Measurements from ENCODE around the gene MYCN. TPM values are rescaled to one million over a fixed set of nuclear protein-coding genes. Genes with fewer than 3 reads are reported as not detected.

Gene MYCN
- total and polyA plus RNA-seq, 2 of the 8 experiments (the other 6 are each of a cell fraction or from before 2014, with no cell fraction given) = 87.8 to 137 TPM

- H3K9ac ChIP-seq (replicated peaks in 1 of 4; ENCODE audit: extremely low read depth in 1 of 4, low read depth in 3 of 4, low read length in 3 of 4) = peak overlapping the region in 1 of 4 experiments; percentile 32; a peak in 1 of 7 replicates
- no peak overlapping the region for H4K8ac ChIP-seq (ENCODE audit: extremely low read depth, insufficient read depth, low read length)
- H3K79me1 ChIP-seq (ENCODE audit: low read depth, low read length) = no peaks in the 10 kb centered on the region
- H2BK12ac ChIP-seq (ENCODE audit: low read depth, low read length) = peak overlapping the region; percentile 46; the same call in 1 of the 2 replicates
- ChIA-PET POLR2A (ENCODE audit: partially characterized antibody) (interaction anchor here (1.3 to 3.6 kb wide), 6 partner anchors 13 to 148 kb away, joined by 4 to 25 read pairs (median 5); partner anchors contain the start of gene MYCN), CTCF (ENCODE audit: partially characterized antibody) (interaction anchor here (0.9 to 7.1 kb wide), 9 partner anchors 10 to 651 kb away, joined by 3 to 54 read pairs (median 4); no protein-coding TSS in a partner anchor)
- H2BK15ac ChIP-seq (ENCODE audit: low read length) = 0 out of 2 replicates have a peak overlapping the region, but pooled peaks have one; percentile 10
- H2AK5ac ChIP-seq (ENCODE audit: low read depth, low read length) = peak overlapping the region; percentile 84
- H3K4me1 ChIP-seq (replicated peaks in 1 of 4; ENCODE audit: control insufficient read depth in 3 of 4, insufficient read depth in 4 of 4, low read length in 3 of 4) = peaks cover 6 to 18% (median 11%) of the 10 kb centered on the region in 4 experiments
- no peak overlapping the region for H3K23ac ChIP-seq (ENCODE audit: insufficient read length)
- no peaks in the 10 kb centered on the region for H3K79me2 ChIP-seq (ENCODE audit: control insufficient read depth in 1 of 2, insufficient read depth in 2 of 2, low read length in 2 of 2)
- H3K56ac ChIP-seq (replicated peaks; ENCODE audit: insufficient read length, low read depth, low read length) = no peak overlapping the region
- H3K23me2 ChIP-seq (ENCODE audit: low read depth, low read length) = no peaks in the 10 kb centered on the region; the same call in none of the 2 replicates
- H3K14ac ChIP-seq (ENCODE audit: insufficient read length) = no peak overlapping the region
- no peaks in the 10 kb centered on the region for H4K20me1 ChIP-seq (replicated peaks in 1 of 2; ENCODE audit: control insufficient read depth in 1 of 2, insufficient read depth in 2 of 2, low read length in 2 of 2)
- no peaks in the 10 kb centered on the region for H3K9me3 ChIP-seq (ENCODE audit: insufficient read depth in 2 of 2, low read depth in 1 of 2, low read length in 1 of 2)
- peak overlapping the region; percentile 83 for H4K91ac ChIP-seq (replicated peaks; ENCODE audit: insufficient read length, low read length)
- peak overlapping the region; percentile 82; the same call in 1 of the 2 replicates for H2BK5ac ChIP-seq (ENCODE audit: low read depth, low read length)
- peak overlapping the region; percentile 34 to 46; a peak in 3 of 4 replicates for H3K4me2 ChIP-seq (ENCODE audit: insufficient read depth in 1 of 2, low read depth in 2 of 2, low read length in 2 of 2)
- H2AFZ ChIP-seq (ENCODE audit: low read length) = no peak overlapping the region
- H3K4me3 ChIP-seq (ENCODE audit: extremely low read depth in 1 of 4, insufficient read depth in 2 of 4, low read depth in 3 of 4, low read length in 4 of 4) = no peak overlapping the region
- H3K27ac ChIP-seq (ENCODE audit: low read depth, low read length) = no peak overlapping the region
- no peak for TF ChIP-seq CEBPB (IDR thresholded peaks at IDR 0.05; ENCODE audit: low read depth, low read length)
- TF ChIP-seq FOSL1 (IDR thresholded peaks at IDR 0.05; ENCODE audit: insufficient read depth, low read depth, low read length) = no peak
- FAIRE-seq (no peak), DNase-seq (ENCODE audit: low read depth in 1 of 2, low spot score in 2 of 2) (no peak)
- H3K18ac ChIP-seq (ENCODE audit: extremely low read depth, low read length) = peak overlapping the region; percentile 65
- no peaks in the 10 kb centered on the region for H3K27me3 ChIP-seq (replicated peaks in 1 of 4; ENCODE audit: control insufficient read depth in 3 of 4, extremely low read depth in 1 of 4, insufficient read depth in 3 of 4, low read length in 3 of 4)
- H2BK120ac ChIP-seq (replicated peaks; ENCODE audit: low read depth, low read length) = peak overlapping the region; percentile 30
- H3K4ac ChIP-seq (replicated peaks; ENCODE audit: insufficient read length, low read depth, low read length) = peak overlapping the region; percentile 15
- peak overlapping the region; percentile 73 for H2BK20ac ChIP-seq (ENCODE audit: low read length)
- peak overlapping the region; percentile 35 for H4K5ac ChIP-seq (ENCODE audit: insufficient read length, low read depth, low read length)
- WGBS, 2 experiments (ENCODE audit: extremely low coverage in 1 of 2, insufficient coverage in 1 of 2, insufficient read length in 1 of 2, insufficient replicate concordance in 2 of 2, low coverage in 1 of 2, low lambda C conversion rate in 2 of 2, missing lambda C conversion rate in 1 of 2) = 86% methylated on average over 13 of the region's 16 CpGs; no CpG with 5 or more reads in 1 of the 2 experiments
- H3K36me3 ChIP-seq (ENCODE audit: control insufficient read depth in 2 of 4, insufficient read depth in 4 of 4, low read length in 3 of 4) = no peaks in the 10 kb centered on the region
These were observed 16.7 kb downstream of the MYCN start for GRCh38 chr2:15956751-15957736.
